HG02588 (cell line): ENCODE data around the gene NTM.

ENCODE experiments used
- ATAC-seq: cut with Tn5 transposase; IDR thresholded peaks from one replicate; pipeline ENCODE4 v1.9.1; 2021; ENCODE audit warnings: mild to moderate bottlenecking, moderate library complexity; ENCODE audit not compliant: unreplicated experiment

Gene NTM

DNA sequence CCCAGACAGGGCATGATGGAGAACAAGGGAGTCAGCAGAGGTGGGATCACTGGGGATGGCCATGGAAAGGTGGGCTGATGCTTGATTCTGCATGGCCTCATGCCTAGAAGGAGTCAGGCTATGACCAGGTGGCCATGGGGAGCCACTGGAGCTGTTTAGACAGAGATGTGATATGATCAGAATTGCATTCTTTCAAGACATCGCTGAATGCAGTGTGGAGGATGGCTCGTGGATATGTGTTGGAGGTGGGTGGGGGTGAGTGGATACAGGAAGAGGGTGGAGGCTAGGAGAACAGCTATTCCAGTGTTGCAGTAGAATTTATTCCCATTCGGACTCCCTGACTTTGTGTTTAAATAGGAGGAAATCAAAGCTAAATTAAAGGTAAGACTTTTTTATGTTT, 841.1 kb downstream of the NTM start:
- no peak for ATAC-seq

- no peak for ATAC-seq
These were observed 847.4 kb downstream of the NTM start for GRCh38 chr11:132217856-132218255.

GRCh38 chr11:132220474-132220873, 850.1 kb downstream of the NTM start:
- no peak for ATAC-seq

DNA sequence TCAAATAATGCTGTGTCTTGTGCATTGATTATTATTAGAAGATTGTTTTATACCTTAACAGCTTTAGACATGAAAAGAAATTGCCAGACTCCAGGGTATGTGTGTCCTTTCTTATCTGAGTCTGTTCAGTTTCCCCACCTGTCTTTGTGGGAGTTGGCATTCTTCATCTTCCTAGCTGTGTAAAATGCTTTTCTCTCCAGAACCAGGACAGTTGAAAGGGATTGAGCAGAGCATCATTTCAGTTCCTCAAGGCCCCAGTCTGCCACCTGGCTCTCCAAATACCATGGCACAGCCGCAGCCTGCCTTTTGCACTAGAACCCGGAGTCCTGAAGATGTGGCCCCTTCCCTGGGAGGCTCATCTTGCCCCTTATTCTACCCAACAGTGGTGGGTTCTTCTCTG, 851.9 kb downstream of the NTM start:
- no peak for ATAC-seq

- ATAC-seq = no peak
These were observed 856.1 kb downstream of the NTM start for GRCh38 chr11:132226522-132226921.

DNA sequence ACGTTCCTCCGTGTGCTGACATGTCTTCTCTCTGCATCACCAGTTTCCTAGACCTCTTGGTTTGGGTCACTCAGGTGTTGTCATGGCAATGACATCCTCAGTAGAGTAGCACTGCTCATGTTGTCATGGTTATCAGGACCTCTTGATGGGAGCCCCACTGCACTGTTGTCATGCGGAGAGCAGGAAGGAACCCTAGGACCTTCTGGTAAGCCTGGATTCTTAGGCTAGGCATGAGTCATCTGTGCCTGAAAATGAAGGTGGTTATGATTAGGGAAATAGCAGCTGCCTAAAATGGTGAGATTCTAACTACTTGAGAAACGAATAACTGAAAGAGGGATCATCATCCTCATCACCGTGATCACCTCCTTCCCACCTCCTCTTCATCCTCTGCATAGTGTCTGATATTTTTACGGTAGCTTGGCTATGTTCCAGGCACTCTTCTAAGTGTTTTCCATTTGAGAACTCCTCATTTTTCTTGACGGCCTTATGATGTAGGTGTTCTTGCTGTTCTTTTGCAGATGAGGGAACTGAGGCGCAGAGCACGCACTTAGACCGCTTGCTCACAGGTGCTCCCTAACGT, 858.4 kb downstream of the NTM start:
- ATAC-seq = no peak

DNA sequence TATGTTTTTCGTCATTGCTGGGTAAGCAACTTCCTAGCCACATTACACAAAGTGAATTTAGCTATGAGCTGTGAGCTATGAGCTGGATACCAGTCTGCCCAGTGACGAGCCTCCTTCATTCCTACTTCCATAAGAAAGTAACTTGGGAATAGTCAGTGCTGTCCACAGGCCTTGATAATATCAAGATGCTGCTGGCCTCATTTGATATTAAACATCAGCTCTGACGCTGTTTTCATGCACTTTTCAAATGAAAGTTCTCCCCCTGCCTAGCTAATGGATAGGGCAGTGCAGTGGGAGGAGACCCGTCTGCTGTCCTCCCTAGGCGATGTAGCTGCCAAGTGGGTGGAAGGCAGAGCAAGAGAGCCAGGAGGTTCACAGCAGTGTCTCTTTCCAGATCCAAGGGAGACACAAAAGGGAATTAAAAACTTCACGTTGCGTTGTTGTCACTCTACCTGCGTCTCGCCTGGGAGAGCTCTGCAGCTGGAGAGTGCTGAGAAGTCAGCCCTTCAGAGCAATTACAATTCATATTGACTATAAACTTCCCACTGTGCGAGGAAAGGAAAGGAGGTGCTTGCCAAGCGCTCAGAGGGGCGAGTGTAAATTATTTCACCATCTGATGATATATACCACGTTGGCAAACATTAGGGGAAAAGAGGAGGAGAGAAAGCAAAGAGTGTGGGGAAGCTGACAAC, 861.4 kb downstream of the NTM start:
- no peak for ATAC-seq

DNA sequence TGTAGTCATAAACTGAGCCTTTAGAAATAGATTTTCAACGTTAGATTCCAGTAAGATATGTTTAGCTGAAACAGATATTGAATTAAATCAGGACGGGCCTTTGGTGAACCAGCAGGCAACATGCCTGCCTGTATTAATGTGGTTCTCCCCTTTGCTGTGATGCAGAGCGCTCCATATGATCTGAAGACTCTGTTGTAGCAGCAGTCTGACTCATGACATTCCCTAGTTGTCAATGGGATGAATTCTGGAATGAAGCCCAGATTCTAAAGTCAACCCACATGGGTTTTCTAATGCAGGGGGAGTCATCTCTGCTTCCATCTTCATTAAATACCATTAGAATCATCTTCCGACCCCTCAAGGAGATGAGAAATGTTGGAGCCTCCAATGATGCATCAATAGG, 864.5 kb downstream of the NTM start:
- ATAC-seq = no peak

GRCh38 chr11:132237781-132238180, 867.4 kb downstream of the NTM start:
- ATAC-seq = no peak

- no peak for ATAC-seq
These were observed 868.0 kb downstream of the NTM start for GRCh38 chr11:132238331-132238866.

DNA sequence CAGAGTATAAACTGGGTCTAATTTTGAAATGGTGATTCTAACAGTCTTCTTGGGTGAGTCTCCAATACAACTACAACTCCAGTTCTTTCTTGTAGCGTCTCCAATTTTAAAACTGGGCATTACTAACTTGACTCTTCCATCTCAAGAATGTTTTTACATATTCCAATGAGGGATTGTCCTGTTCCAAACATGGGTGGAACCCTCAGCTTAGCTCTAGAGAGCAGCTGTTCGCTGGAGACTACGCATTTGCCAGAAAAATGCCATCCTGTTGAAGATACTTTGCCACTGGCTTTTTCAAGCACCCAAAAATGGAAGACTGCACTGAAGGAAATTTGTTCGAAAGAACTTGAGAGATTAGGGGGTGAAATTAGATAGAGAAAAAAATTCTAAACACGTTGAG, 870.0 kb downstream of the NTM start:
- ATAC-seq = no peak

GRCh38 chr11:132242632-132243031, 872.2 kb downstream of the NTM start:
- no peak for ATAC-seq

GRCh38 chr11:132244846-132245245, 874.4 kb downstream of the NTM start:
- no peak for ATAC-seq

DNA sequence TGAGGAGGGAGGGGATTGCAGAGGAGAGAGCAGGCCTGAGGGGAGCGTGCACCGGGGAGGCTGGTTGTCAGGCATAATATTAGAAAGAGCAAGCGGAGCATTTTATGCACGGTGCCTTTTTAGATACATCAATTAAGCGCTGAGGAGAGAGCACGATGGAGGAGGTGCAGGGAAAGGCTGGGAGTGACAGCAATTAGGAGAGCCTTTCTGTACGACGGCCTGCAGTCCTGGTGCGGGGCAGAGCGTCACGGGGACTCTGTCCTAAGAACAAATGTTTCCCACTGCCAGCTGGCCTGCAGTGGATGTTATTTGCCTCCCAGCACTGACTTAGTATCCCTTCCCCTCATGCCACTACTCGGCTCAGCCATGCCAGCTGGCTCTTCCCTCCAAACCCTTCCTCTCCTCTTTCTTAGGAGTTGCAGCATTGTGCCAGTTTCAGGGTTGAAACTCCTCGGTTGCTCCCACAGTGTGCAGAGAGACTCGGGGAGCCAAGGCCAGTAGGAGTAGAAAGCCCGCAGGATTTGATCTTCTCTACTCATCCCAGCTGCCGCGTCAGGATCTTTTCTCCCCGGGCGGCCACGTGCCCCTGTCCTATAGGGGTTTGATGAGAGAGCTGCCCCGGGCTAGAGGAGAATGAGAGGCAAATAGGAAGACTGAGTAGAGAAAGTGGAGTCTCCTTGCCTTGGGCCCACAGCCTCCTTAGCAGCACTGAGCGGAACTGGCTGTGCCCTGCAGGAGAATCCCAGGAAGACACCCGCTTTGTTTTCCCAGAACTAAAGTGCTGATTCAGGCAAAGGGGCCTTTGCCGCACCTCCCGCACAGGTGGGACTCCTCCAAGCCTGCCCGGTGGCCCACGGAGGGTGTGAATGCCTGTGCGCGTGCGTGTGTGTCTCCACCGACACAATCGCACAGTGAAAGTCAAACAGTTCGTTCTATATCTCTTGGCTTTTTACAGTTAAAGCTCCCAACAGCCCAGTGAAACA, 875.3 kb downstream of the NTM start:
- no peak for ATAC-seq

DNA sequence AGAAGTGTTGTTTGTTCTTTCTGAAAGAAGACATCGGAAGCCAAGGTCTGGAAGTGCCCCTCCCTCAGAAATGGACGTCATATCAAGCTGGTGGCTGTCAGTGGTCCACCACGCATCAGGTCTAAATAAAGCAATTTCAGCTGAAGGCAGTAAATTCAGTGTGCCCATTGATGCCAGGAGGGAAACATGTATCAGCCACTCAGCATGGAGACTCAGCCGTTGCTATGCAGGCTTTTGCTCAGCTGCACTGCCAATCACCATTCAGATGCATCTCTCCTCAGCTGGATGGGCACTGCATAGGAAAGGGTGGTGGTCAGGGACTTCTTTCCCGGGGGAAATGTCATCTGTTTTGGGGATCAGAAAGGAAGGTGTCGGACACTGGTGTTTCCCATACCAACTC, 878.2 kb downstream of the NTM start:
- ATAC-seq = no peak

GRCh38 chr11:132249256-132249655, 878.8 kb downstream of the NTM start:
- ATAC-seq = no peak

DNA sequence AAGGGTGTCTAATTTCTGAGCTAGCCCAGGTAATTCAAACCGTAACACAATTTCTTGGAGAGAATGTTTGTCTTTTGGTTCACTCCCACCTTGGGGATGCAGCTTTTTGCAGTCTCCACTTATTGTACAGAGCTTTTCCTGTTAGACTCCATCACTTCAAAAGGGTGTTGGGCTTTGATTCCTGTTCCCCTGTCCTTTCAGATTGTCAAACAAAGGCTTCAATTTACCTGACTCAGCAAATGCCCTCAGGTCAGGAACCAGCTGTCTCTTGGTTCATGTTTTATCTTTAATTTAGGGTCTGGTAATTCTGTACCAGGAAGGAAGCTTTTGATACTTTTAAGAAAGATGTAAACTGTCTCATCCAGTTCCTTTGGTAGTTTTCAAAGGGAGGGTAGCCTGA, 880.6 kb downstream of the NTM start:
- ATAC-seq = no peak

GRCh38 chr11:132253469-132254264, 883.3 kb downstream of the NTM start:
- ATAC-seq = no peak

- ATAC-seq = no peak
These were observed 884.5 kb downstream of the NTM start for GRCh38 chr11:132254906-132255305.

- no peak for ATAC-seq
These were observed 886.3 kb downstream of the NTM start for GRCh38 chr11:132256528-132257279.
